SH-SY5Y (cell line): ENCODE measurements around the gene B3GNT3.

Source experiments
- GATA2 ChIP-seq: IDR thresholded peaks from 2 replicates; pipeline ENCODE4 v1.6.1; 2011; ENCODE audit warnings: mild to moderate bottlenecking, low read depth, low read length
- GATA3 ChIP-seq: IDR thresholded peaks from 2 replicates; pipeline ENCODE4 v1.6.1; 2011; ENCODE audit warnings: low read depth, mild to moderate bottlenecking, low read length, moderate library complexity

Gene B3GNT3

DNA sequence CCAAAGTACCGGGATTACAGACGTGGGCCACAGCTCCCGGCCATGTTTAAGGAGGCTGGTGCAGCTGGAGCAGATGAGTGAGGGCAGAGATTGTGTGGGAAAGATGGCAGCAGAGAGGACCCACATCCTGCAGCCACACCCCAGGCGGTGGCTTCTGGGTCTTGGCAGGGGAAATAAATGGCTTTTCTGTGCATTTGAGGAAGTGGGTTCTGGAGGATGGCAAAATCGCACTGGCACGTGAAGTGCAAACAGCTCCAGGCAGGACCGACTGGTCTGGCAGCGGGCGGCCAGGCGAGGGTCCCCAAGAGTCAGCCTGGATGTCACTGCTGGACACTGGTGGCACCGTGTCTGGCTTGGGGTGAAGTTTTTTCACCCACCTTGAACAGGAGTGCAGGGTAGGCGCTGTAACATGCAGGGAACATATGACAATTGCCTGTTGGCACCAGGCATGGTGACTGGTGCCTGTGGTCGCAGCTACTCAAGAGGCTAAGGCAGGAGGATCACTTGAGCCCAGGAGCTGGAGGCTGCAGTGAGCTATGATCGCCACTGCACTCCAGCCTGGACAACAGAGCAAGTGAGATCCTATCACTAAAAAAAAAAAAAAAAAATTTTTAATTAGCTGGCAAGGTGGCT, 8.4 kb downstream of the B3GNT3 start:
- no peak for TF ChIP-seq GATA2
- no peak for TF ChIP-seq GATA3

GRCh38 chr19:17805427-17805826, 10.5 kb downstream of the B3GNT3 start:
- no peak for TF ChIP-seq GATA2
- no peak for TF ChIP-seq GATA3

GRCh38 chr19:17806945-17807344, 12.0 kb downstream of the B3GNT3 start:
- TF ChIP-seq GATA2: no peak
- TF ChIP-seq GATA3: no peak

GRCh38 chr19:17807731-17808316, 12.9 kb downstream of the B3GNT3 start:
- TF ChIP-seq GATA3: no peak
- no peak for TF ChIP-seq GATA2

DNA sequence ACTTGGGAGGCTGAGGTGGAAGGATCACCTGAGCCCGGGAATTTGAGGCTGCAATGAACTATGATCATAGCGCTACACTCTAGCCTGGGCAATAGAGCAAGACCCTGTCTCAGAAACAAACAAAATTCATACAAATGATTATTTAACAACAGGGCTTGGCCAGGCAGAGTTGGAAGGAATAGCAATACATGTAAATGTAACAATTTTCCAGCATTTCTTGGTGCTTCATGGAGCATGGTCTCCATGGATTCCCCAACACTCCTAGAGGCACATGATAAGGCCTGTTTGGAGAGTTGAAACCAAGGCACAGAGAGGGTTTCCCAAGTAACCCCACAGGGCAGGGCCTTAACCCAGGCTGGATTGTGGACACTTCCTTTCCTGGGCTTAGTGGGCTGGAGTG, 16.2 kb downstream of the B3GNT3 start:
- TF ChIP-seq GATA3: no peak
- no peak for TF ChIP-seq GATA2

- TF ChIP-seq GATA3: no peak
- TF ChIP-seq GATA2: no peak
Observed at GRCh38 chr19:17811681-17812080, 16.7 kb downstream of the B3GNT3 start.

- TF ChIP-seq GATA3: no peak
- TF ChIP-seq GATA2: no peak
Observed at GRCh38 chr19:17812099-17812498, 17.2 kb downstream of the B3GNT3 start.

GRCh38 chr19:17817668-17818363, 22.9 kb downstream of the B3GNT3 start:
- TF ChIP-seq GATA3: no peak
- TF ChIP-seq GATA2: no peak

GRCh38 chr19:17821190-17821589, 26.3 kb downstream of the B3GNT3 start, which contains the start of gene INSL3:
INSL3 (minus strand) TSS chr19:17821519; CDS start chr19:17821506, 13 bp downstream.
- TF ChIP-seq GATA2 (no peak), GATA3 (no peak)

GRCh38 chr19:17824339-17824738, 29.4 kb downstream of the B3GNT3 start:
- TF ChIP-seq GATA2 (no peak), GATA3 (no peak)

DNA sequence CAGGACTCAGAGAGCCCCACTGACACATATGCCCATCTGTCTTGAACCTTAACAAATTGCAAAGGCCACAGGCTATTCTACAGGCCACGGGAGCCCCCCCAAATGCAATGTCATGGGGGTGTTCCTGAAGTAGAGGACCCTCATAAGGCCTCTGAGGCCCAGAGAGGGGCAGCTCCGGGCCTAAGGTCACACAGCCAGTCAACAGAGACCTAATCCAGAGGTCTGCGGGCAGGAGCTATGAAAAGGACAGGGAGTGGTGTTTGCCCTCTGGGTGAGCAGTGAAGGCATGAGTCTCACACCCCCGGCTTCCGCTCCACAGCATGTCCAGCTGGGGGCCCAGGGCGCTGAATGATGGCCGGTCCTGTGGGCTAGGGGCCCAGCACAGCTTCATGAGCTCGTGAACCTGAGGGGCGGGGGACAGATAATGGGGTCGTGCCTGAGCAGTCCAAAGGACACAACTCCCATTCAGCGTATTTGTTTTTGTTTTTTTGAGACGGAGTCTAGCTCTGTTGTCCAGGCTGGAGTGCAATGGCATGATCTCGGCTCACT, 31.6 kb downstream of the B3GNT3 start:
- TF ChIP-seq GATA3 (no peak), GATA2 (no peak)

DNA sequence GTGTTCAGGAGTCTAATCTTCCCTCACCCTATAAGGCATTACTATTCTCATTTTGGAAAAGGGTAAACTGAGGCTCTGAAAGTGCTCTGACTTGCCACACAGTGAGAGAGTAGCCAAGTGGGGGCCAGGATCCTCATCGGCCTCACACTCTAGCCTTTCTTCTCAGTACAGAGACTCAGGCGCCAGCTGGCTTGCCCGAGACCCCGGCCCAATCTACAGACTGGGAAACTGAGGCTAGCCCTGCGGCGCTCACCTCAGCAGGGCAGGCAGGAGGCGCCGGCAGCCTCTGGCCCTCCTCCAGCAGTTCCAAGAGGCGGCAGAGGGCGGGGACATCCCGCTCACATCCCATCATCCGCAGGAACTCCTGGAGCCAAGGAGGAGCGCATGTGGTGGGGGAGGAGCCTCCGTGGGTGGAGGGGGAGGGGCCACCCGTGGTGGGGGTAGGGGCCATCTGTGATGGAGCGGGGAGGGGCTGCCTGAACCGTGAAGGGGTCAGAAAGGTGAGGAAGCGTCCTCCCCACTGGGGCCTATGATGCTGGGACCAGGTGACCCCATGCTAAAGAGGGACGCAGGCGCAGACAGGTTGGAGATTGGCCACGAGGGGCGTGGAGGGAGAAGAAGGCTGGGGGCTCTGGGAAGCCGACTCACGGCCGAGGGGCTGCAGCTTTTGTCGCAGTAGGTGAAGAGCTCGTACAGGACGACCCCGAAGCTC, 35.1 kb downstream of the B3GNT3 start:
- no peak for TF ChIP-seq GATA2
- no peak for TF ChIP-seq GATA3

GRCh38 chr19:17830567-17831418, 35.9 kb downstream of the B3GNT3 start:
- TF ChIP-seq GATA2: no peak
- no peak for TF ChIP-seq GATA3

GRCh38 chr19:17831419-17831888, 36.5 kb downstream of the B3GNT3 start:
- TF ChIP-seq GATA3: no peak
